Kidney capillary endothelial cell (primary cell): Measurements from ENCODE around the gene COMMD10.
A peak's percentile ranks its signal among the peaks of the same experiment; 100 is the strongest.
"Not testable (repeated sequence)": the region's sequence is repeated elsewhere in the genome, so short reads cannot be mapped to it uniquely, and the experiment has no call there.

Experiments
- DNase-seq: peaks from one replicate; pipeline ENCODE4 v3.0.0-alpha.2; 2018; ENCODE audit warnings: low spot score

Gene COMMD10

GRCh38 chr5:116097301-116097700 lies 12.5 kb downstream of the COMMD10 start:
- no peak for DNase-seq

- no peak for DNase-seq
These were observed 14.2 kb downstream of the COMMD10 start for GRCh38 chr5:116098998-116099397.

- DNase-seq: not testable (repeated sequence)
These were observed 20.1 kb downstream of the COMMD10 start for GRCh38 chr5:116104941-116105340.

GRCh38 chr5:116115163-116115562 lies 30.3 kb downstream of the COMMD10 start:
- DNase-seq: no peak

GRCh38 chr5:116130471-116130870 lies 45.6 kb downstream of the COMMD10 start:
- DNase-seq: no peak

GRCh38 chr5:116130976-116131375 lies 46.2 kb downstream of the COMMD10 start:
- DNase-seq: no peak

- DNase-seq: no peak
These were observed 48.5 kb downstream of the COMMD10 start for GRCh38 chr5:116133281-116133680.

GRCh38 chr5:116135344-116135743 lies 50.5 kb downstream of the COMMD10 start:
- no peak for DNase-seq

GRCh38 chr5:116137544-116138378 lies 52.9 kb downstream of the COMMD10 start:
- peak; percentile 45 for DNase-seq

GRCh38 chr5:116142495-116142894 lies 57.7 kb downstream of the COMMD10 start:
- DNase-seq: no peak

- peak; percentile 14 for DNase-seq
These were observed 59.3 kb downstream of the COMMD10 start for GRCh38 chr5:116144103-116144502.

- DNase-seq: no peak
These were observed 60.2 kb downstream of the COMMD10 start for GRCh38 chr5:116144991-116145390.

- no peak for DNase-seq
These were observed 60.6 kb downstream of the COMMD10 start for GRCh38 chr5:116145416-116145815.

GRCh38 chr5:116152169-116152568 lies 67.3 kb downstream of the COMMD10 start:
- no peak for DNase-seq

- no peak for DNase-seq
These were observed 68.9 kb downstream of the COMMD10 start for GRCh38 chr5:116153687-116154174.

- DNase-seq: no peak
These were observed 69.4 kb downstream of the COMMD10 start for GRCh38 chr5:116154252-116154651.

GRCh38 chr5:116154931-116155330 lies 70.1 kb downstream of the COMMD10 start:
- no peak for DNase-seq

GRCh38 chr5:116157902-116158301 lies 73.1 kb downstream of the COMMD10 start:
- DNase-seq: no peak

- DNase-seq: no peak
These were observed 74.2 kb downstream of the COMMD10 start for GRCh38 chr5:116159006-116159405.

GRCh38 chr5:116174111-116174510 lies 89.3 kb downstream of the COMMD10 start:
- DNase-seq: no peak

- no peak for DNase-seq
These were observed 91.3 kb downstream of the COMMD10 start for GRCh38 chr5:116176121-116176520.

GRCh38 chr5:116178925-116179324 lies 94.1 kb downstream of the COMMD10 start:
- no peak for DNase-seq

- no peak for DNase-seq
These were observed 124.3 kb downstream of the COMMD10 start for GRCh38 chr5:116209166-116209565.

GRCh38 chr5:116212225-116212624 lies 127.4 kb downstream of the COMMD10 start:
- DNase-seq: no peak
